HG02610 (cell line): Measurements from ENCODE around the gene SLC39A3.

Experiments
- ATAC-seq: cut with Tn5 transposase; IDR thresholded peaks from one replicate; pipeline ENCODE4 v1.9.1; 2021; ENCODE audit warnings: mild to moderate bottlenecking, moderate library complexity; ENCODE audit not compliant: unreplicated experiment

The SLC39A3 gene

DNA sequence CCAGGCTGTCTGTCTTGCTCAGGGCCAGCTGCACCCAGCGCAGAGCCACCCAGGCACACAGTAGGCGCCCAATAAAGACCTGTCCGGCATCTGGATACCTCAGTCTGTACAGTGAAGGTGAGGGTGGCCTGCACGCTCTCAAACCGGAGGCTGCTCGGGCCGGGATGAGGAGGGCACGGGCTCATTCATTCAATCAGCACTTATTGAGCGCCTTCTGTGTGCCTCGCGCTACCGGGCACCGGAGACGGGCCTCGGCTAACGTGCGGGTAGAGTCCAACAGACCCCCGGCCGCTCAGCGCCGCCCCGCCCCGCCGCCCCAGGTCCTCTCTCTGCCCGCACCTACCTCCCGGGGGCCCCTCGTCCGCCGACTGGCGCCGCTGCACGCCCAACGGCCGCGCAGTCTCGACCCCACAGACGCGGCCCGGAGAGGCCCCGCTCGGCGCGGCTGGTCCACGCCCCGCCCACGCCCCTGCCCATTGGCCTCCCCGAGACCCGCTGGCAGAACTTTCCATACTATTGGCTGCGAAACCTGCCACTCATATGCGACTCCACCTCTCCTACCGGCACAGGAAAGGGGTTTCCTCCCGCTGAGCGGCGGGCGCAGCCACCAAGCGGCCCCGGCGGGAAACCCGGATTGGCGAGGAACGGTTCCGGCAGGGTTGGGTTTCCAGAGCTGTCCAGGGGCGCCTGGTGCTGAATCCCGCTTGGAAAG lies at the start of gene SLC39A3:
Gene SLC39A3, minus strand, starts transcription at position 416 of the 712 bp plus-strand sequence. CDS start 2,760 bp downstream, outside the sequence.
- ATAC-seq = peak; percentile 91

- ATAC-seq = no peak
These were observed 48.4 kb upstream of the SLC39A3 start for GRCh38 chr19:2788237-2788636.

- no peak for ATAC-seq
These were observed 47.3 kb upstream of the SLC39A3 start for GRCh38 chr19:2787115-2787514.

GRCh38 chr19:2785244-2785997 lies 45.6 kb upstream of the SLC39A3 start, which contains the start of gene THOP1:
THOP1 (plus strand) TSS chr19:2785503; CDS start chr19:2785663, 160 bp downstream.
- peak; percentile 65 for ATAC-seq

DNA sequence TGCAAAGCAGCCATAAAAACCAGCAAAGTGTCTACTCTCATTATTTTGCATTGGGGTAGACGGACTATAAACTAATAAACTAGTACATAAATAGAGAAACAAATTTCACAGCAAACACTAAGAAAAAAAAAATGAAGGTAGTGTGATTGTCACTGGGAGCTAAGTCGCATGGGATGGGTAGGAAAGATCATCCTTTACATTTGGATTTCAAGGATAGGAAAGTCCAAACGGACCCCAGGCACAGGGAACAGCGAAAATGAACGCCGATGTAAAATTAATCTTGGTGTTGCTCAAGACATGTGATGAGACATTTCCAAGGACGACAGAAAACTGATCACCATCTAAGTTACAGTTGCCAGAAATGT lies 43.9 kb upstream of the SLC39A3 start:
- no peak for ATAC-seq

GRCh38 chr19:2782936-2783780 lies 43.3 kb upstream of the SLC39A3 start, which contains the start of gene SGTA:
SGTA (minus strand) TSS chr19:2783273; CDS start chr19:2769068, 14,205 bp downstream.
- ATAC-seq = peak; percentile 75

- no peak for ATAC-seq
These were observed 42.6 kb upstream of the SLC39A3 start for GRCh38 chr19:2782329-2782935.

DNA sequence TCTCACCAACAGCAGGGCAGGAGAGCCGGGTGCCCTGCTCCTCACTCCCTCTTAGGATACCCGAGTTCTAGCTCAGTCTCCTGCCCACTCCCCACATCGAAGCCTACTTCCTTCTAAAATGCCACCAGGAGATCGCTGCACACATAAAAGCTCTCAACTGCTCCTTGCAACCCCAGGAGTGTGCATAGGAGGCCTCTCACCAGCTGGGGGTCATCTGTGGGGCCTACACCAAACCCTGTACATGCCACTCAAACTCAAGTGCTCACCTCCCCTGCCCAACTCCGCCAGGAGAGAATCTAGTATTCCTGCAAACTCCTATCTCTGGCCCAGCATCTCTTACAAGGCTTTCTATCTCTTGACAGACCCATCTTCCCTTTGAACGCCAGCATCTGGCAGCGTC lies 40.5 kb upstream of the SLC39A3 start:
- no peak for ATAC-seq

DNA sequence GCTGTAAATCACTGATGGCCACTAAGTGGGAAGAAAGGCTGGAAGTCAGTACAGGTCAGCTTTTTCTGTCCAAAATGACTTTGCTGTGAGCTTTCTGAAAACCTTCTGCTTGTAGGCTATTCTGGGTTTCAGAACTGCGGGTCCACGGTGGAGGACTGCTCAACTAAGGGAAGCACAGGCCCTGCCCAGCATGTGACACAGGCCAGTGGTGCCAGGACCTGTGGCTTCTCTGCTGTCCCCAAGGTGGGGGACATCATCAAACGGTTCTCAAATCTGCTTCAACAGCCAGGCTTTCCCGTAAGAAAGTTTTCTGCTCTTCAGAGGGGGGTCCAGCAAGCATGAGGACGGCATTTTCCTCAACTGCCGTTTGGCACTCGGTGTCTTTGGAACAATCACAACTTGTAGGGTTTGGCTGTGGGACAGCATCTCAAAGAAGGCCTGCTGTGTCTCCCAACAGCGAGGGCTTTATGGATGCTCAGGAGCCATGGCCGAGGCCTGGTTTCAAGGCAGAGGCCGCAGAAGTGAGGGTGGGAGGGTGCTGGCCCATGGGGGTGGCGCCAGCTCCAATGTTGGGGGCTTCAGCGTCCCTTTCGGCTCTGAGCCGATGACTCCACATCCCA lies 39.4 kb upstream of the SLC39A3 start:
- ATAC-seq = no peak

- no peak for ATAC-seq
These were observed 38.3 kb upstream of the SLC39A3 start for GRCh38 chr19:2777952-2778683.

DNA sequence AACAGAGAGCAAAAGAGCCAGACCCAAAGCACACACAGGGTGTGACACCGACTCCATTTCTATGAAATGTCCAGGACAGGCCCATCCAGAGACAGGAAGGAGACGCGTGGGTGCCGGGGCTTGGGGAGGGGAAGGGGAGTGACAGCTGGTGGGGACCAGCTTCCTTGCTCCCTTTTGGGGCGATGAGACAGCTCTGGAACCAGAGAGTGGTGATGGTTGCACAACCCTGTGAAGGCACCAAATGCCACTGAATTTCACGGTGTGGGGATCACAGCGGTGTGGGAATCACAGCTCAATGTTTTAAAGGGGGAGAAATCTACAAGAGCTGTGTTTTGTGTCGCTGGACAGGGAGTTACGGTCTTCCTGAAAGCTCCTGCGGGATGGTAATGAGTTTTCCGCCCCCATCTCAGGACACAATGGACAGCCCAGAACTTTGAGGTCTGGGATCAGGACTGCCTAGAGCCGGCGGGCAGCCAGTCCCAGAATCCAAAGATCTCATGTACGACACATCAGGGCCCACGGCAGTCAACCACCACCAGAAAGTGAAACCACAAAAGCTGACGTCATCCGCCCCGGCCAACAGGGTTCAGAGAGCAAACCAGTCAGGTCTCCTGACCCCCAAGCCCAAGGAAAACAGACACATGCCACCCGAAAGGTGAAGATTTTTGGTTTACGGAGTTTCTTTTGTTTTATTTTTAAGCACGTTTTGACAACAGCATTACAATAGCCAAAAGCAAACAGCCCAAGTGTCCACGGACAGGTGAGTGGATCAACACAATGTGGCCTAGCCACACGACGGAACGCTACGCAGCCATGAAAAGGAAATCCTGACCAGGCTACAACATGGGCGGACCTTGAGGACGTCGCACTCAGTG lies 36.0 kb upstream of the SLC39A3 start:
- no peak for ATAC-seq

- no peak for ATAC-seq
These were observed 35.2 kb upstream of the SLC39A3 start for GRCh38 chr19:2774953-2775555.

GRCh38 chr19:2774083-2774679 lies 34.4 kb upstream of the SLC39A3 start:
- ATAC-seq = no peak

DNA sequence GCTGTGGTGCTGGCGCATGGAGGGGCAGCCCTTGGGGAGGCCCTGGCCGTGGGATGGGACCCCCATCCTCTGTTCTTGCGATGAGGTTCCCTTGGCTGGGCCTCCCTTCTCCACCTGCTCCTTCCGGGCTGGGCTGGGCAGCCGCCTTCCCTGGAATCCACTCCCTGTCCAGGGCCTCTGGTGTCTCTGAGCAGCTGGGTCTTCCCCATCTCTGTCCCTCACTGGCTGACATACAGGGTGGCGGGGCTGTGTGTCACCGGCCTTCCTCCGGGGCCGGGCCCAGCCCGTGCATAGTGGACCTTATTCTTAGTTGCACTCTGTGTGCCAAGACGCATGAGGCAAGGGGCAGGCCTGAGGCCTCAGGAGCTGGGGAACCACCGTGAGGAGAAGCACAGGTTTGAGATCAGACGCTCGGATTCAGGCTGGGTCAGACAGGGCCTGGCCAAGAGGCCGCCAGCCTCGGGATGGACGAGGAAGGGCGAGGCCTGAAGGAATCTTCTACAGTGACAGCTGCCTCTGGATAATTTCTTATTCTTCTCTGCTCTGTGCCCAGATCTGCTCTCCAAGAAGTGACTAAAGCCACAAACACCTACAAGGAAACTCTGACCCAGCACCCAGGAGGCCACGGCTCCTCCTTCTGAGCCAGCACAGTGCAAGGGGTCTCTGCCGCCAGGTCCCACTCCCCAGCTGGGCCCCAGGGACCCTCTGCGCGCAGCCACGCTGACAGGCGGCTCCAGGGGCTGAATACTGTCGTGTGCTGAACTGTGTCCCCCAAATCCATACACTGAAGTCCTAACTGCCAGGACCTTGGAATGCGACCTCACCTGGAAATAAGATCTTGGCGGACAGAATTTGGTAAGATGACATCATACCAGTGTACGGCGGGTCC lies 32.2 kb upstream of the SLC39A3 start:
- ATAC-seq = no peak

GRCh38 chr19:2770055-2771013 lies 30.5 kb upstream of the SLC39A3 start:
- ATAC-seq = no peak

- no peak for ATAC-seq
These were observed 29.4 kb upstream of the SLC39A3 start for GRCh38 chr19:2769218-2769617.
